MM.1S (cell line): ENCODE measurements around the gene TCEANC2.
"Not testable (repeated sequence)": the region's sequence is repeated elsewhere in the genome, so short reads cannot be mapped to it uniquely, and the experiment has no call there.

Source experiments
- DNase-seq: peaks from one replicate; pipeline ENCODE4 v3.0.0-alpha.2; 2015
- H2AFZ ChIP-seq: fragments of 300-600 bp; sonication (generic); 2 replicates; pipeline ENCODE4 v1.6.0; 2016; ENCODE audit warnings: antibody characterized with exemption, low read length
- H3F3A ChIP-seq: fragments of 300-600 bp; sonication (generic); 2 replicates; pipeline ENCODE4 v1.6.1; 2016; ENCODE audit warnings: mild to moderate bottlenecking, antibody characterized with exemption, low read length, moderate library complexity, mixed read lengths; ENCODE audit not compliant: insufficient read depth
- H3K27ac ChIP-seq: fragments of 300-600 bp; sonication (generic); 2 replicates; pipeline ENCODE4 v1.5.1; 2016; ENCODE audit warnings: mild to moderate bottlenecking, low read length
- H3K27me3 ChIP-seq: fragments of 300-600 bp; sonication (generic); replicated peaks from 2 replicates; pipeline ENCODE4 v1.6.0; 2016; ENCODE audit warnings: low read length; ENCODE audit not compliant: insufficient read depth
- H3K36me3 ChIP-seq: fragments of 300-600 bp; sonication (generic); replicated peaks from 2 replicates; pipeline ENCODE4 v1.6.1; 2016; ENCODE audit warnings: mild to moderate bottlenecking, low read length, mixed read lengths; ENCODE audit not compliant: insufficient read depth
- H3K4me1 ChIP-seq: fragments of 300-600 bp; sonication (generic); 2 replicates; pipeline ENCODE4 v1.6.1; 2016; ENCODE audit warnings: low read length, mixed read lengths
- H3K4me2 ChIP-seq: fragments of 300-600 bp; sonication (generic); 2 replicates; pipeline ENCODE4 v1.6.0; 2016; ENCODE audit warnings: low read depth, low read length
- H3K4me3 ChIP-seq: fragments of 300-600 bp; sonication (generic); 2 replicates; pipeline ENCODE4 v1.5.1; 2016; ENCODE audit warnings: low read length, mixed read lengths
- H3K79me2 ChIP-seq: fragments of 300-600 bp; sonication (generic); 2 replicates; pipeline ENCODE4 v1.6.1; 2016; ENCODE audit warnings: mixed run types, low read length, mixed read lengths
- H3K9ac ChIP-seq: fragments of 300-600 bp; sonication (generic); 2 replicates; pipeline ENCODE4 v1.6.1; 2016; ENCODE audit warnings: low read length, mixed read lengths
- H3K9me2 ChIP-seq: fragments of 300-600 bp; sonication (generic); replicated peaks from 2 replicates; pipeline ENCODE4 v1.6.1; 2016; ENCODE audit warnings: mild to moderate bottlenecking, low read length, mixed read lengths; ENCODE audit not compliant: insufficient read depth
- H3K9me3 ChIP-seq: fragments of 300-600 bp; sonication (generic); replicated peaks from 2 replicates; pipeline ENCODE4 v1.6.1; 2016; ENCODE audit warnings: mild to moderate bottlenecking, low read length, mixed read lengths; ENCODE audit not compliant: insufficient read depth
- H4K20me1 ChIP-seq: fragments of 300-600 bp; sonication (generic); 2 replicates; pipeline ENCODE4 v1.6.1; 2016; ENCODE audit warnings: mild to moderate bottlenecking, low read length, moderate library complexity, mixed read lengths; ENCODE audit not compliant: insufficient read depth
- CTCF ChIP-seq: fragments of 300-600 bp; sonication (generic); IDR thresholded peaks from 2 replicates; pipeline ENCODE4 v1.5.1; 2016; ENCODE audit warnings: antibody characterized with exemption, low read length, mixed read lengths
- EZH2 ChIP-seq: fragments of 300-600 bp; sonication (generic); optimal IDR thresholded peaks from 2 replicates; pipeline ENCODE3; 2017; ENCODE audit warnings: low read depth, mild to moderate bottlenecking, antibody characterized with exemption, low read length, mixed read lengths
- EZH2phosphoT487 ChIP-seq: fragments of 300-600 bp; sonication (generic); IDR thresholded peaks from 2 replicates; pipeline ENCODE4 v1.6.1; 2018; ENCODE audit warnings: antibody characterized with exemption, low read length

TCEANC2 gene

DNA sequence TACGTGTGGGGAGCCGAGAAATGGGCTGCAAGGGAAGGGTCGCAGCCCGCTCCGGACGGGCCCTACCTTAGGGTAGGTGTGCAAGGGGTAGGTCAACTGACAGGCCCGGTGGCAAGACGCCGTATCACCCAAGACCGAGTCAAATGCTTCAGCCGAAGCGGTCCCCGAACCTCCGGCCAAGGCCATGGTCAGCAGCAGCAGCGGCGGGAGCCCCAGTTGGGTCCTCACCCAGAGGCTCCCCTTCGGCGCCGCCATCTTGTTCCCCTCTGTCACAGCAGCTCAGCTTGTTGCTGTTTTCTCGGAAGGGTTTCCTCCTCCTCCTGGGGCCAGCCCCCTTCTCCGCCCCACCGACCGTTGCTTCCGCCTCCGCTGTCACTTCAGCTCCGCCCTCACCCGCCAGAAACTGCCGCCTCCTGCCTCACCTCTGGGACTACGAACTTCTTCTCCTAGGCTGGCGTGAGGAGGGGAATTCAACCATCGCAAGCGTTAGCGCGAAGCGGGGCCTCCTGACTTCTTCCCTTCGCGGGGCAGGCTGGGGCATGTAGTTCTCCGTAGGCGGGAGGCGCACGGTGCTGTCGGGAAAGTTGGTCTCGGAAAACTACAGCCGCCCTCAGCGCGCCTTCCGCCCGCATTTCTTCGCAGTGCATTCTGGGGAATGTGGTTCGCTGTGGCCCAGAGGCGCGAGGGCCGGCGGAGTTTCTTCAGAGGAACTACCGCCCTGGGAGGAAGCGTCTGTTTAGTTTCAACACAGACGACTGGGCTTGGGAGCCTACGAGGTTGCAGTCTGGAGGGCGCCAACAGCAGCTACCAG lies at the start of gene TCEANC2, which contains the start of gene TMEM59:
Gene TCEANC2 (plus strand): TSS at position 675 of the 811 bp plus-strand sequence. CDS start 815 bp downstream, outside the sequence.
Gene TMEM59 (minus strand): TSS at position 271 of the 811 bp plus-strand sequence. CDS start 16 bp downstream, at position 255.
- no peaks in the 10 kb centered on the region for H4K20me1 ChIP-seq
- peaks cover 15% of the 10 kb centered on the region for H3K4me1 ChIP-seq
- peak within 1 kb of the TSS; percentile 88 for H3K4me2 ChIP-seq
- TF ChIP-seq EZH2phosphoT487, result no peak
- TF ChIP-seq CTCF, result no peak
- TF ChIP-seq EZH2, result no peak
- no peaks in the 10 kb centered on the region for H3K36me3 ChIP-seq
- H3K27ac ChIP-seq, result peak within 1 kb of the TSS; percentile 86
- H3K4me3 ChIP-seq, result peak within 1 kb of the TSS; percentile 97
- H3K27me3 ChIP-seq, result no peaks in the 10 kb centered on the region
- H3K9me3 ChIP-seq, result no peaks in the 10 kb centered on the region
- H3K79me2 ChIP-seq, result peaks cover 60% of the 10 kb centered on the region
- H3K9ac ChIP-seq, result peak within 1 kb of the TSS; percentile 91
- peak within 1 kb of the TSS; percentile 67 for H2AFZ ChIP-seq
- H3F3A ChIP-seq, result peaks cover 10% of the 10 kb centered on the region; the same call in 1 of the 2 replicates
- H3K9me2 ChIP-seq, result no peaks in the 10 kb centered on the region
- DNase-seq, result peak; percentile 98

DNA sequence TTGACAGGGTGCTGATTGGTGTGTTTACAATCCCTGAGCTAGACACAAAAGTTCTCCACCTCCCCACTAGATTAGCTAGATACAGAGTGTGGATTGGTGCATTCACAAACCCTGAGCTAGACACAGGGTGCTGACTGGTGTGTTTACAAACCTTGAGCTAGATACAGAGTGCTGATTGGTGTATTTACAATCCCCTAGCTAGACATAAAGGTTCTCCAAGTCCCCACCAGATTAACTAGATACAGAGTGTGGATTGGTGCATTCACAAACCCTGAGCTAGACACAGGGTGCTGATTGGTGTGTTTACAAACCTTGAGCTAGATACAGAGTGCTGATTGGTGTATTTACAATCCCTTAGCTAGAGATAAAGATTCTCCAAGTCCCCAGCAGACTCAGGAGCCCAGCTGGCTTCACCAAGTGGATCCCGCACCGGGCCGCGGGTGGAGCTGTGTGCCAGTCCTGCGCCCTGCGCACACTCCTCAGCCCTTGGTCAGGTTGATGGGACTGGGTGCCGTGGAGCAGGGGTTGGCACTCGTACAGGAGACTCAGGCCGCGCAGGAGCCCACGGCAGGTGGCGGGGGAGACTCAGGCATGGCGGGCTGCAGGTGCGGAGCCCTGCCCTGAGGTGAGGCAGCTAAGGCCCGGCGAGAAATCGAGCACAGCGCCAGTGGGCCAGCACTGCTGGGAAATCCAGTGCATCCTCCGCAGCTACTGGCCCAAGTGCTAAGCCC lies 49.5 kb upstream of the TCEANC2 start:
- H3K79me2 ChIP-seq, H3K9me3 ChIP-seq, DNase-seq, H3K36me3 ChIP-seq, H3F3A ChIP-seq, H3K27me3 ChIP-seq, H3K27ac ChIP-seq, H3K9ac ChIP-seq, H3K9me2 ChIP-seq, H3K4me2 ChIP-seq, H3K4me3 ChIP-seq, H3K4me1 ChIP-seq, H4K20me1 ChIP-seq, H2AFZ ChIP-seq: not testable (repeated sequence)

DNA sequence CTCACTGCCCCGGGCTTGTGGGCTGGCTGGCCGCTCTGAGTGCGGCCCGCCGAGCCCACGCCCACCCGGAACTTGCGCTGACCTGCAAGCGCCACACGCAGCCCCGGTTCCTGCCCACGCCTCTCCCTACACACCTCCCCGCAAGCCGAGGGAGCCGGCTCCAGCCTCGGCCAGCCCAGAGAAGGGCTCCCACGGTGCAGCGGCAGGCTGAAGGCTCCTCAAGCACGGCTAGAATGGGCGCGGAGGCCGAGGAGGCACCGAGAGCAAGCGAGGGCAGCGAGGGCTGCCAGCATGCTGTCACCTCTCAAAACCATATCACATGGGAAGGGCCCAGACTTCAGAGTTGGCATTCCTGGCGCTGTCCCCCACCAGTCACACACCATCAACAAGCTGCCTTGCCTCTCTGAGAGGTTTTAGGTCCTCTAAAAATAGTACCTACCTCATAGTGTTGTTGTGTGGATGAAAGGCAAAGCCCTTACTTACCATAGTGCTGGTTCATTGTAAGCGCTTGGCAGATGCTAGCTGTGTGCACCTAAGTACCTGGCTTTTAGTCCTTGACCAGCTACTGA lies 48.8 kb upstream of the TCEANC2 start:
- no peaks in the 10 kb centered on the region for H3K27me3 ChIP-seq
- DNase-seq, result no peak

More for the DNA sequence above, 48.8 kb upstream of the TCEANC2 start:
- Histone ChIP-seq H3K4me1 (no peaks in the 10 kb centered on the region), H2AFZ (no peak overlapping the region), H3K27ac (no peak overlapping the region), H3F3A (no peaks in the 10 kb centered on the region), H3K9me3 (no peaks in the 10 kb centered on the region), H3K79me2 (no peaks in the 10 kb centered on the region), H3K36me3 (no peaks in the 10 kb centered on the region), H3K9me2 (no peaks in the 10 kb centered on the region), H3K9ac (no peak overlapping the region), H3K4me3 (no peak overlapping the region), H4K20me1 (no peaks in the 10 kb centered on the region), H3K4me2 (no peak overlapping the region)
- no peak for TF ChIP-seq CTCF
- TF ChIP-seq EZH2phosphoT487, result no peak
- no peak for TF ChIP-seq EZH2
